HG03108 (cell line): Measurements from ENCODE around the gene PITPNC1.
"Not testable (repeated sequence)": the region's sequence is repeated elsewhere in the genome, so short reads cannot be mapped to it uniquely, and the experiment has no call there.

Experiments
- ATAC-seq: cut with Tn5 transposase; IDR thresholded peaks from one replicate; pipeline ENCODE4 v1.9.1; 2021; ENCODE audit warnings: moderate library complexity; ENCODE audit not compliant: unreplicated experiment

Gene PITPNC1

DNA sequence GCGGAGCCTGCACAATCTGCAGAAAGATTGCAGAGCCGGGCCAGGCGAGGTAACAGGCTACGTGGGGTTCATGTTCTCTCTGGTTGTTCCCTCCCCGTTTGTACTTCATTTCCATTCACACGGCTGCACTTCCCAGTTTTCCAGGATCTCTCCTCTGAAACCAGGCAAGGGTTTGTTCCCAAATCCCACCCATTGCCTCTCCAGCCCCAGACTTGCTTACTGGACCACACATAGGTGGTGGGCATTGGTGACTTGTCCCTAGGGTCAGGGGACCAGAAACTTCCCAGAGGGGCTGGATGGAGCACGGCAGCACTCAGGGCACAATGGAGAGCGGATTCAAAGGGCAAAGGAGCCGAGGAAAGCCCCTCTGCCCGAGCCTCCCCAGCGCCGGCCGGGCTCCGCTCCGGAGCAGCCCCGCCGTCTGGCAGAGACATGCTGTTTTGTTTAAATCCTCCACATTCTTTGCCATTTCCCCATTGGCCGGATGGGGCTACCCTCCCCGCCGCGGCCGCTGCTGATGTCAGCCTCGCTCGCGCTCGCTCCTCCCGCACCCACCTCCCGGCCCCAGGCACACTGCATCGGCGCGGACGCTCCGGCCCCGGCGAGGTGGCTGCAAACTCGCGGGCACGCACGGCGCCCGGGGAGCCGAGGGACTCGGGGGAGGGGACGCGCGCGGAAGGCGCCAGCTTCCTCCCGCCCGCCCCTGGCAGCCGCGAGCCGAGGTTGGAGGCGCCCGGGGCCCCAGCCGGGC lies at the start of gene PITPNC1:
Gene PITPNC1, plus strand, starts transcription at position 545 of the 751 bp plus-strand sequence.
- ATAC-seq = peak; percentile 61

DNA sequence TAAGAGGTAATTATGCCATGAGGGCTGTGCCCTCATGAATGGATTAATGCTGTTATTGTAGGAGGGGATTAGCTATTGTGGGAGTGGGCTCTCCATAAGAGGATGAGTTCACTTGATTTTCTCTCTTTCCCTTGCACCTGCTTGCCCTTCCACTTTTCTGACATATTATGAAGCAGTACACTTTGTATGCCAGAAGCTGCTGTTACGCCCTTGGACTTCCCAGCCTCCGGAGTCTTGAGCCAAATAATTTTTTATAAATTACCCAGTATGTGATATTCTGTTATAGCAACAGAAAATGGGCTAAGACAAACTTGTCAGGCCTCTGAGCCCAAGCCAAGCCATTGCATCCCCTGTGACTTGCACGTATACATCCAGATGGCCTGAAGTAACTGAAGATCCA lies 49.1 kb upstream of the PITPNC1 start:
- no peak for ATAC-seq

DNA sequence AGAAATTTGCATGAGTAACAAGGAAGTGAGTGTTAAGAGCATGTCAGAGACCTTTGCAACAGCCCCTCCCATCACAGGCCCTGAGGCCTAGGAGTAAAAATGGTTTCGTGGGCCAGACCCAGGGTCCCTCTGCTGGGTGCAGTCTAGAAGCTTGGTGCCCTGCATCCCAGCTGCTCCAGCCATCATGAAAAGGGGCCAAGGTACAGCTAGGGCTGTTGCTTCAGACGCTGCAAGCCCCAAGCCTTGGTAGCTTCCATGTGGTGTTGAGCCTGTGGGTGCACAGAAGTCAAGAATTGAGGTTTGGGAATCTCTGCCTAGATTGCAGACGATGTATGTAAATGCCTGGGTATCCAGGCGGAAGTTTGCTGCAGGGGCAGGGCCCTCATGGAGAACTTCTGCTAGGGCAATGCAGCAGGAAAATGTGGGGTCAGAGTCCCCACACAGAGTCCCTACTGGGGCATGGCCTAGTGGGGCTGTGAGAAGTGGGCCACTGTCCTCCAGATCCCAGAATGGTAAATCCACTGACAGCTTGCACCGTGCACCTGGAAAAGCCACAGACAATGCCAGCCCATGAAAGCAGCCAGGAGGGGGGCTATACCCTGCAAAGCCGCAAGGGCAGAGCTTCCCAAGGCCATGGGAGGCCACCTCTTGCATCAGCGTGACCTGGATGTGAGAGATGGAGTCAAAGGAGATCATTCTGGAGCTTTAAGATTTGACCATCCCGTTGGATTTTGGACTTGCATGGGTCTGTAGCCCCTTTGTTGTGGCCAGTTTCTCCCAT lies 45.5 kb upstream of the PITPNC1 start:
- not testable (repeated sequence) for ATAC-seq

- ATAC-seq = not testable (repeated sequence)
Observed at GRCh38 chr17:67332162-67332508, 44.9 kb upstream of the PITPNC1 start.

DNA sequence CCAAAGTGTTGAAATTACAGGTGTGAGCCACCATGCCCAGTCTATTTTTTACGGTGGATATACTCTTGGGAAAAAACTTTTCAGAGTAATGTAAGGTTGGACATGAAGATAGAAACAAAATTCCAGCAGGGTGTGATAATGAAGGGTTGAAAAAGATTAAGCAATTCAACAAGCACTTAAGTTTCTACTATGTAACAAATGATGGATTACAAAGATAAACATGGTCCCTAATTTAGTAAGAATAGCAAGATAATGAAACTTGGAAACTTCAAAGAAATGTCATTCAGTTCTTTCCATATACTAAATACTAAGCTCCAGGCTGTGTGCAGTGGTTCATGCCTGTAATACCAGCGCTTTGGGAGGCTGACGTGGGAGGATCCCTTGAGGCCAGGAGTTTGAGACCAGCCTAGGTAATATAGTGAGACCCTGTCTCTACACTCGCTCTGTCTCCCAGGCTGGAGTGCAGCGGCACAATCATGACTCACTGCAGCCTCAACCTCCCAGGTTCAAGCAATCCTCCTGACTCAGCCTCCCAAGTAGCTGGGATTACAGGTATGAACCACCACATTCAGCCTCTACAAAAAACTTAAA lies 41.7 kb upstream of the PITPNC1 start:
- no peak for ATAC-seq

DNA sequence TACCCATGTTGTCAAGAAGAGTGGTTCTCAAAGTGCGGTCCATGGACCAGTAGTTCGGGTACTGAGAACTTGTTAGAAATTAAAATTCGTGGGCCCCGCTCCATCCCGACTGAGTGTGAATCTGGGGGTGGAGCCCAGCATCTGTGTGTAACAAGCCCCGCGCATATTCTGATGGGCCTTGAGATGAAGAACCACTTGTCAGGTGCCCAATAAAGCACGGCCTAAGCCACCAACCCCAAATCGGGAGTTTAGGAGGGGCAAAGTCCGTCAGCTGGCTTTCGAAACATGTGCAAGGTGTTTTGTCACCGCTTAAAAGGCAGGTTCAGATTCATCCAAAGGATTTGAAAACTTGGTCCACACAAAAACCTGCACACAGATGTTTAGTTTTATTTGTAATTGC lies 40.2 kb upstream of the PITPNC1 start:
- ATAC-seq = no peak

DNA sequence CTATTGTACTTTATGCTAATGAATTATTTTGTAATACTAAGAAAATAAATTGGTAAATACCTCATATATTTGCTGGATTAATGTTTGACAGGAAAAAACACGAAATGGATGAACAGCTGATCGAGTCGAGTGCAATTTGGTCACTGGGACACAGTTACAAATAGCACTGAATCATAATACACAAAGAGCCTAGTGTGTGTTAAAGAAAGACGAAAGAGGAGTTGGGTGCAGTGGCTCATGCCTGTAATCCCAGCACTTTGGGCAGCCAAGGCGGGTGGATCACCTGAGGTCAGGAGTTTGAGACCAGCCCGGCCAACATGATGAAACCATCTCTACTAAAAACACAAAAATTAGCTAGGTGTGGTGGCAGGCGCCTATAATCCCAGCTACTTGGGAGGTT lies 38.7 kb upstream of the PITPNC1 start:
- not testable (repeated sequence) for ATAC-seq

- ATAC-seq = no peak
Observed at GRCh38 chr17:67343237-67343636, 33.8 kb upstream of the PITPNC1 start.

- ATAC-seq = no peak
Observed at GRCh38 chr17:67347826-67348225, 29.3 kb upstream of the PITPNC1 start.

DNA sequence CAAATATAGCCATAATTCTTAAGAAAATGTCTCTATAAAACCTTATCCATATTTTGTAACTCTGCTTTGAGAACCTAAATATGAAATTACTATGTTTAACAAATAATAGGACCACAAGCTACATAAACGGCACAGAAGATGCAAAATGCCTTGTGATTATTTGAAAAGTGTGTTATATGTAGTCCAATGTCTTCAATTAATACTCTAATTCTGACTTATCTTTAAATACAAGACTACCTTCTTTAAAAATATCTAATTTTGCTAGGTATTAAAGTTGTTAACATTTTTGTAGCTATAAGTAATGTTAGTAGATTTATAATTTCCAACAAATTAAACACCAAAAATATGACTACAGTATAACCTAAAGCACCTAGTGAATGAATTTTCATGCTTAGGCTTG lies 27.7 kb upstream of the PITPNC1 start:
- no peak for ATAC-seq

DNA sequence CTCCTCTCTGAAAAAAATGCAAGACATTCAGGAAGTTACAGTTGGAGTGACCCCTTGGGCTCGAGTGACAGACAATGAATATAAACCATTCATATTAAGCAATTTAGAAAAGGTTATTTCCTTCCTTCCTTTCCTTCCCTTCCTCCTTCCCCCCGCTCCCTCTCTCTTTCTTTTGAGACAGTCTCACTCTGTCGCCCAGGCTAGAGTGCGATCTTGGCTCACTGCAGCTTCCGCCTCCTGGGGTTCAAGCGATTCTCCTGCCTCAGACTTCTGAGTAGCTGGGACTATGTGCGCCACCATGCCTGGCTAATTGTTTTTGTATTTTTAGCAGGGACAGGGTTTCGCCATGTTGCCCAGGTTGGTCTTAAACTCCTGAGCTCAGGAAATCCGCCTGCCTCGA lies 23.9 kb upstream of the PITPNC1 start:
- ATAC-seq = no peak

DNA sequence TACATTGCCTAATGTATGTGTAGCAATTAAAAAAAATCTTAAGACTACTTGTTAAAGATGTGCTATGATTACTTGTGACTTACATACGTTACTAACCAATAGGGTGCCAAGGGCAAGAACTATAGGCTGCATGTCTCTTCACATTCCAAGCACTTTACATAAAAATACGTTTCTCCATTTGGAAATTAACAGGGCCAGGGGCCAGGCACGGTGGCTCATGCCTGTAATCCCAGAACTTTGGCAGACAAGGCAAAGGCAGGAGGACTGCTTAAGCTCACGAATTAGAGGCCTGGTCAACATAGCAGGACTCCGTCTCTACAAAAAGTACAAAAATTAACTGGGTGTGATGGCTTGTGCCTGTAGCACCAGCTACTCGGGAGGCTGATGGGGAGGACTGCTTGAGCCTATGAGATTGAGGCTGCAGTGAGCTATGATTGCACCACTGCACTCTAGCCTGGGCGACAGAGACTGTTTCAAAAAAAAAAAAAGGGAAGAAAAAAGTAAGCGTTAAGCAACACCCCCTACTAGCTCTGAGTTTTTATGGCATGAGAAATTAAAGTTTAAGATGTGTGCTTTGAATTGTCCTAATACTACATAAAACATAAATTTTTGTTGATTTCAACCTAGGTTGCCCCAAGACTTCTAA lies 23.0 kb upstream of the PITPNC1 start:
- ATAC-seq = no peak

- ATAC-seq = no peak
Observed at GRCh38 chr17:67358612-67359011, 18.5 kb upstream of the PITPNC1 start.

- ATAC-seq = no peak
Observed at GRCh38 chr17:67359960-67360791, 16.9 kb upstream of the PITPNC1 start.

DNA sequence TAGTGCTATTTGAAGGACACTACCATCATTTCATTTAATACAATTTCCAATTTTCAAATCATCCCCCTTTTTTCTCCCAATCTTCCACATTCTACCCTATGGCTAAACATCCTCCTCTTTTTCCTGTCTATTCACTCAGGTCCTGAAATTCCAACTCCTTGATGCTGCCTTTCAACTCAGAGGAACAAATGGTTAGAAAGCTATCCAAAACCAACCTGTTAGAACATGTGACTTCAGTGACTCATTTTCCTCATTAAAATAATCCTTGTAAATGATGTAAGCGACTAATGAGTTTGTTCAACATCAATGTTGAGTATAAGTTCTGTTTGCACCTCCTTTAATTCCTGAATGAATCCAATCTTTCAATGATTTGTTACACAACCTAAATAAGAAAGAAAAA lies 16.2 kb upstream of the PITPNC1 start:
- no peak for ATAC-seq

- no peak for ATAC-seq
Observed at GRCh38 chr17:67362173-67362572, 14.9 kb upstream of the PITPNC1 start.

DNA sequence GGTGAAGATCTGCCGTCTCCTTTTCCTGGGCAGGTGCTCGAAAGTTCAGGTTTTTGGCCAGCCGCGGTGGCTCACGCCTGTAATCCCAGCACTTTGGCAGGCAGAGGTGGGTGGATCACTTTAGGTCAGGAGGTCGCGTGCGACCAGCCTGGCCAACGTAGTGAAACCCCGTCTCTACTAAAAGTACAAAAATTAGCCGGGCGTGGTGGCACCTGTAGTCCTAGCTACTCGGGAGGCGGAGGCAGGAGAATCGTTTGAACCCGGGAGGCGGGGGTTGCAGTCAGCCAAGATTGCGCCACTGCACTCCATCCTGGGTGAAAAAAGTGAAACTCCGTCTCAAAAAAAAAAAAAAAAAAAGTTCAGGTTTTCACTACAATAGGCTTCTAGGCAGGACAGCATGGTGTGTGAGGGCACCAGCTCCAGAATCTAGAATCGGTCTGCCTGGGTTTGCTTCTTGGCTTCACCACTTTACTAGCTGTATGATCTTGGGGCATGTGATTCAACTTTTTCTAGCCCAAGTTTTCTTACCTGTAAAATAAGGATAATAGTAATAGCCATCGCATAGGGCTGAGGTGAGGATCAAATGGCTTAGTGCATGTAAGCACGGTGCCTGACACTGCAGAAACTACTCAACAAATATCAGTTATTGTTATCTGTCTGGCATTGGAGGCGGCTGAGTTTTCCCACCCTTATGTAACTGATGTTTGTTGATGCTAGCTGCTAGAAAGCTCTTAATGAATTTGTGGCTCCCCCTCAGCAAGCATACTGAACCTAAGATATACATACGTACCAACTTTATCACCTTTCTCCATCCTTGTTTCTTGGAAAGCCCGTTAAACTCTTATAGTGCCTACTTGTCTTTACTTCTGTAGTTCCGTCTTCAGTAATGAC lies 12.0 kb upstream of the PITPNC1 start:
- ATAC-seq = no peak

DNA sequence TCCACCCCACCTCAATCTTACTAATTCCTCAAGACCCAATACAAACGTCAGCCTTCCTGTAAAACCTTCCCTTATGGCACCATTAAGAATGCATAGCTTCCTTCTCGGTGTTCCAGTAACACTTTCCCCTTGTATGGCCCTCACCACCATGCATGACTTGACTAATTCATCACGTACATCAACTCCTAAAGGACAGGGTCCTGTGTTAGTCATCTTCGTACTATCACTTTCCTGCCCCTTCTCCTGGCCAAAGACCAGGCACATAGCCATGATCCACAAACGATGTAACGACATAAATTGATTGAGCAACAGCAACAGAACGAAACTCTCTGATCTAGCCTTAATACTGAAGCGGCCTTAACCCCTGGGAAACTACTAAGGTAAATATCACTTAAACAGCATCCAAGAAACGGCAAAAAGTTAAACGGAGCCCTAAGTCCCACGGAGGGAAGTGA lies 11.3 kb upstream of the PITPNC1 start:
- ATAC-seq = no peak
